Activated CD4-positive, CD25-positive, alpha-beta regulatory T cell treated with anti-CD3 and anti-CD28 coated beads, Interleukin-2, amount 50 U/mL, for 16 hours (primary cell): ENCODE data around the gene NUP155.
"Not testable (repeated sequence)": the region's sequence is repeated elsewhere in the genome, so short reads cannot be mapped to it uniquely, and the experiment has no call there.

Source experiments
- DNase-seq: peaks from one replicate; pipeline ENCODE4 v3.0.0-alpha.2; 2020; ENCODE audit warnings: low read depth, low spot score

Gene NUP155

GRCh38 chr5:37370864-37371726, at the start of gene NUP155:
Gene NUP155, minus strand, starts transcription at chr5:37371106. Its CDS starts 129 bp downstream, at chr5:37370977.
- DNase-seq: peak; percentile 76

GRCh38 chr5:37417347-37417746, 46.4 kb upstream of the NUP155 start:
- DNase-seq: no peak

- DNase-seq: not testable (repeated sequence)
These were observed 44.5 kb upstream of the NUP155 start for GRCh38 chr5:37415456-37415855.

DNA sequence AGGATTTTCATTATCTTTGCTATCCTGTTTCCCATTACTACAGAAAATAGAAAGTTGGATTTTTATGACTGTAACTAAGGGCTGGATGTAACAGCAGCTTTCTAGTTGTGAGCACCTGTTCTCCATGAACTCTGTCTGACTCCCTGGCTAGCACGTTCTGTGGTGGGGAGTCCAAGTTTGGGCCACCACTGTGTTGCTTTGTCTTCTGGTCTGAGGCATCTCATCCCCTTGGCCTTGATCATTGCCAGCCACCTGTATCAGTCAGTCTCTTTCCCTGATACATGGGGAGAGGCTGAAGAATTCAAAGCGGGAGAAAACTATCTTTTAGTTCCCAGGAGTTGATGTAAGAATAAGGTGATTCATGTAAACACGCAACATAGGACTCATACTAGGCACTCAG, 41.6 kb upstream of the NUP155 start:
- DNase-seq: no peak

DNA sequence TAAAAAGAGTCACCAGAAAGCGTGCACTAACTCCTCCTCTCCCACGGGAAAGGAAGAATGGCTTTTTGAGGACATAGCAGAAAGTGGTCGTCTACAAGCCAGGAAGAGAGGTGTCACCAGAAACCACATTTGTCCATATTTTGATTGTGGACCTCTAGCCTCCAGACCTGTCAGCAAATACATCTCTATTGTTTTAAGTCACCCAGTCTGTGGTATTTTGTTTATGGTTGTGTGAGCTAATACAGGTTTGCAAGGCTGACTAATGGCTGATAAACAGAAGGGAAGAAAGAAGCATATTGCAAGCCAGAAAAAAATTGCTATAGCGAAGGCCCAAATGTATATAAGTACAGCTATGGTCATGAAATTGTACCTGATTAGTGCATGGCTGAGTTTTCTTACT, 29.6 kb upstream of the NUP155 start:
- DNase-seq: no peak

DNA sequence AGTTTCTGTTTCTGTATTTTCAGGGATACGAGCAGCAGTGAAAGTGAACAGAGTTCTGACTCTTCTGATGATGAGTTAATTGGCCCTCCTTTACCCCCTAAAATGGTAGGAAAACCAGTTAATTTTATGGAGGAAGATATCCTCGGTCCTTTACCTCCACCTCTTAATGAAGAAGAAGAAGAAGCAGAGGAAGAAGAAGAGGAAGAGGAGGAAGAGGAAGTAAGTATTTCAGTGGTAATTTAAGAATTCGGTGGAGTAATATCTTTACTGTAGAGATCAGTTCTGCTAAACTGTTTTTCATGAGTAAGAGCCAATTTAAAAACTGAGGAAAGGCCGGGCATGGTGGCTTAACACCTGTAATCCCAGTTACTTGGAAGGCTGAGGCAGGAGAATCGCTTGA, 25.4 kb upstream of the NUP155 start:
- no peak for DNase-seq

- DNase-seq: no peak
These were observed 20.7 kb upstream of the NUP155 start for GRCh38 chr5:37391591-37391990.

DNA sequence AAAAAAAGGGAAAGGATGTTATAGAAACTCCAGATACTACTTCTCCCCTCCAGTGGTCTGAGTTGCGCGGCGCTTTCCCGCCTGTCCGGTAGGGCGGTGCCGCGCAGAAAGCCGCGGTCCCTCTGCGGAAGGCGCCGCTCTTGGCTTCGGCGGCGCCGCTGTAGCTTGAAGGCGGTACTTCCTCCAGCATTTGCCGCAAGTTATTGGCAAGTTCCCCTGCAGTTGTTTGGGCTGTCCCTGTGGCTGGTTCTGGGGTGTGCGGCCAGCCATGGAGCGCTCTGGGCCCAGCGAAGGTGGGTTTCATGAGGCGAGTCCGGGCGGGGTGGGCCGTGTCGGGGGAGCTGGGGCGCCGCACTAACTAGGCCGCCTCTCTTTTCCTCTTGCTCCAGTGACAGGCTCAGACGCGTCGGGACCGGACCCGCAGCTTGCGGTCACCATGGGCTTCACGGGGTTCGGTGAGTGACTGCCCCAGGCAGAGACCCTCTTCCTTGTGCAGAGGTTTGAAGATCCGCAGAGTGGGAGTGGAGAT, 8.3 kb upstream of the NUP155 start, which contains the start of gene WDR70:
TSS of gene WDR70 (plus strand) at position 219 of the 529 bp plus-strand sequence. CDS start at position 269, 50 bp downstream.
- peak; percentile 62 for DNase-seq

GRCh38 chr5:37378066-37378465, 7.2 kb upstream of the NUP155 start:
- DNase-seq: not testable (repeated sequence)

DNA sequence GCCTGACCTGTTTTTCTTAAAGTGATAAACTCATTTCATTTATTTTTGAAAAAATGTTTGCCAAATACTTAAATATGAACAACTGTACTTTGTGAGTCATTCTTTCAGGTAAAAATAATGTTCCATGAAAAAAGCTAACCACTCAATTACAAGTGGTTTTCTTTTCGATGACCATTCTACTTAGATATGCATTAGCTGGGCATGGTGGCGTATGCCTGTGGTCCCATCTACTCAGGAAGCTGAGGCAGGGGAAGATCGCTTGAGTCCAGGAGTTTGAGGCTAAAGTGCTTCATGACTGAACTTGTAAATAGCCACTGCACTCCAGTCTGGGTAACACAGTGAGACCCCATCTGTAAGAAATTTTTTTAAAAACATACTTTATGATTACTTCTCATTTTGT, 4.2 kb upstream of the NUP155 start:
- DNase-seq: no peak

DNA sequence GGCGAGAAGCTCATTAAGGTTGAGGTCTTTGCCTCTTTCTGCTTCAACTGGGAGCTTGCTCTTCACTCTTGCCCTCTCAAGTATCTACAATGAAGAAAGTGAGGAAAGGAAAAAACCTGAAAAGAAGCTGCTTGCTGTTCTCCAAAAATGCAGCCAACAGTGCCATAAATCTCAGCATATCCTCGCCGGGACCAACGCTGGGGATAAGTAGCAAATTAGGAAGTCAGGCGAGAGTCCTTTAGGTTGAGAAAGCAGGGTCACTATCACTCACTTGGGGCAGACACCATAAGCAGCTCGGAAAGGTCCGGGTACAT, 399 bp downstream of the NUP155 start:
- DNase-seq: no peak

DNA sequence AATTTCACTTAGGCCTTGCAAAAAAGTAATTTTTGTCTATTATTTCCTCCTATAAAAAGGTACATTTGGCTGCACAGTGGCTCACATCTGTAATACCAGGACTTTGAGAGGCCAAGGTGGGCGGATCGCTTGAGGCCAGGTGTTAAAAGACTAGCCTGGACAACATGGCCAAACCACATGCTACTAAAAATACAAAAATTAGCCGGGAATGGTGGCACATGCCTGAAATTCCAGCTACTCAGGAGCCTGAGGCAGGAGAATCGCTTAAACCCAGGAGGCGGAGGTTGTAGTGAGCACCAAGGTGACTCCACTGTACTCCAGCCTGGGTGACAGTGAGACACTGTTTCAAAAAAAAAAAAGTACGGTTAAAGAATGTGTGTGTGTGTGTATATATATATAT, 15.7 kb downstream of the NUP155 start:
- no peak for DNase-seq

- DNase-seq: not testable (repeated sequence)
These were observed 28.2 kb downstream of the NUP155 start for GRCh38 chr5:37342741-37343140.

DNA sequence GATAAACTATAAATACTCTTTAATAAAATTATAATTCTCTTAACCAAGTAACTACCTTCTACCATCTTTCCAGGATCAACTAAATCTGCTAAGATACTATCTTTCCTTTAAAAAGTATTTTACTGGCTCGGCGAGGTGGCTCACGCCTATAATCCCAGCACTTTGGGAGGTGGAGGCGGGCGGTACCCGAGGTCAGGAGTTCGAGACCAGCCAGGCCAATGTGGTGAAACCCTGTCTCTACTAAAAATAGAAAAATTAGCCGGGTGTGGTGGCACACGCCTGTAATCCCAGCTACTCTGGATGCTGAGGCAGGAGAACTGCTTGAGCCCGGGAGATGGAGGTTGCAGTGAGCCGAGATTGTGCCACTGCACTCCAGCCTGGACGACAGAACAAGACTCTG, 36.2 kb downstream of the NUP155 start:
- not testable (repeated sequence) for DNase-seq

DNA sequence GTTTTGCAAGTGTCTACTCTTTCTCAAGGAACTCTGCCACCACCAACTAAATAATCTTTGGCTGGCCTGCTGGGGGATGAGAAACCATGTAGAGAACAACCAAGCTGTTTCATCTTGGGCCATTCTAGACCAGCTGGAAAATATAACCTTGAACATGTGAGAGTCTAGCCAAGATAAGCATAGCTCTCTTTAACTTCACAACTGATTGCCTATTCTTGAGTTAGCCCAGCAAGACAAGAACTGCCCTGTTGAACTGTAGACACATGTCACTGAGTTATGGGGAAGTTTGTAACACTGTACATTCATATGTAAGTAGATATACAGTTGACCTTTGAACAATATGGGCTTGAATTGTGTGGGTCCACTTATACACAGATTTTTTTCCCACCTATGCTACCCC, 44.4 kb downstream of the NUP155 start:
- no peak for DNase-seq

GRCh38 chr5:37323607-37324006, 47.3 kb downstream of the NUP155 start:
- DNase-seq: no peak

- no peak for DNase-seq
These were observed 51.7 kb downstream of the NUP155 start for GRCh38 chr5:37319037-37319782.

DNA sequence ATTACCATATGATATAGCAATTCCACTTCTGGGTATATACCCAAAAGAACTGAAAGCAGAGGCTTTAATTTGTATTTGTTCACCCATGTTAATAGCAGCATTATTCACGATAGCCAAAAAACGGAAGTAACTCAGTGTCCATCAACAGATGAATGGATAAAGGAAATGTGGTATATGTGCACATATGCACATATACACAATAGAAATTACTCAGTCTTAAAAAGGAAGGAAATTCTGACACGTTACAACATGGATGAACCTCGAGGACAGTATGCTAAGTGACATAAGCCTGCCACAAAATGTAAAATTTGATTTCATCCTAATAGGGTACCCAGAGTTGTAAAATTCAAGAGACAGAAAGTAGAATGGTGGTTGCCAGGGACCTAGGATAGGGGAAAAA, 54.9 kb downstream of the NUP155 start:
- no peak for DNase-seq

DNA sequence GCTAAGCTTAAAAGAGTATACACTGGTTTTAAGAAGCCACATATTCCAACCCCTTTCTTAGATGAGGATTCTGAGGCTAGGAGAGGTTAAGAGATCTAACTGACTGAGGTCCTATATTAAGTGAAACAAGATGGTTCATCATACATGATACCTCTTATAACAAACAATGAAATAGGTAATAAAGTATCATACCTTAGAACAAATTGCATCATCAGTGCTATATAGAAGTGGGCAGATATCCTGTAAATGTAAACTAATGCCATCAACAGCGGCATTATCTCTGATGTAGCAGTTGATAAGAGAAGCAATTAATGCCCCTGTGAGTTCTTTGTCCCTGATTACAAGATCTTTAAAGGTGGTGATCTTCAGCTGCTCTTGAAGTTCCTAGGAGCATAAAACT, 60.5 kb downstream of the NUP155 start:
- DNase-seq: no peak

DNA sequence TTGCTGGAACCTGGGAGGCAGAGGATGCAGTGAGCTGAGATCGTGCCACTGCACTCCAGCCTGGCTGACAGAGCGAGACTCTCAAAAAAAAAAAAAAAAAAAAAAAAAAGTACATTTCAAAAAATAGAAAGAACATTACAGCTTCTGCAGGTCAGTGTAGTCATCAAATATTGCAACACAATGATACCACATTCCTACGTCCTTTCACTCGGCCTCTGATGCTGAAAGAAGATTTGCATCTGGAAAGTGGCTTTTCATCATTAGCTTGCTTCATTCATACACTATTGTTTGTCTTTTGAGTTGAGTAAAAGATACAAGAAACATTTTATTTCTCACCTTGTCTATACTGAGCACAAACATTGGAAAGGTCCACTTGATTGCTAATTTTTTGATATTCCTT, 62.1 kb downstream of the NUP155 start:
- DNase-seq: no peak

DNA sequence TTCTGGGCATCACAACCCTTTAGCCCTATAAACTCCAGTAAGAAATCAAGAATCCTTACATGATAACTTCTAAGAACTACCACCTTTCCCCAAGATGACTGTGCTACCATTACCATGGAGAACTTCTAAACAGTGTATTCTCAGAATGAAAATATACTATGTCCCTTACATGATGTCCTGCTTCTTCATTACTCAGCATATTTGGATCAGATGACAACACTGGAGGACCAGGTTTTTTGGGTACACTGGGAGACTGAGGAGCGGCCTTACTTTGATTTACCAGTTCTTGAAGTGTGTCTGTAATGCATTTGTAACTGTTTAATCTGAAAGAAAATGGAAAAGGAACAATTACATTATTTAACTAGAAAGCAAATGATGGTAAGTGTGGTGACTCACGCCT, 66.0 kb downstream of the NUP155 start:
- DNase-seq: no peak

DNA sequence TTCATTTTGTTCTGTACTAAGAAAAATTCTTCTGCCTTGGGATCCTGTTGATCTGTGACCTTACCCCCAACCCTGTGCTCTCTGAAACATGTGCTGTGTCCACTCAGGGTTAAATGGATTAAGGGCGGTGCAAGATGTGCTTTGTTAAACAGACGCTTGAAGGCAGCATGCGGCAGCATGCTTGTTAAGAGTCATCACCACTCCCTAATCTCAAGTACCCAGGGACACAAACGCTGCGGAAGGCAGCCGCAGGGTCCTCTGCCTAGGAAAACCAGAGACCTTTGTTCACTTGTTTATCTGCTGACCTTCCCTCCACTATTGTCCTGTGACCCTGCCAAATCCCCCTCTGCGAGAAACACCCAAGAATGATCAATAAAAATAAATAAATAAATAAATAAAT, 74.6 kb downstream of the NUP155 start:
- DNase-seq: not testable (repeated sequence)
